ENCODE data around the gene SEMA7A.

SEMA7A gene

GRCh38 chr15:74419432-74419831, 14.3 kb downstream of the SEMA7A start:
- peak overlapping the region; percentile 4 for H3K9ac ChIP-seq (ENCODE audit: low read length)
- H3K4me1 ChIP-seq (ENCODE audit: control insufficient read depth, insufficient read depth, low read length): peaks cover 67% of the 10 kb centered on the region
- no peak overlapping the region for H3K4me3 ChIP-seq (ENCODE audit: low read length)
- no peaks in the 10 kb centered on the region for H3K27me3 ChIP-seq (replicated peaks; ENCODE audit: control insufficient read depth, insufficient read depth, low read length)
- H3K9me3 ChIP-seq (ENCODE audit: control insufficient read depth, low read length): no peaks in the 10 kb centered on the region
- no peak for DNase-seq (ENCODE audit: low read depth)
- peaks cover 13% of the 10 kb centered on the region for H3K36me3 ChIP-seq (ENCODE audit: control insufficient read depth, insufficient read depth, low read length, severe bottlenecking)

- Histone ChIP-seq H3K36me3 (ENCODE audit: control insufficient read depth, insufficient read depth, low read length, severe bottlenecking) (peaks cover 20% of the 10 kb centered on the region), H3K9ac (ENCODE audit: low read length) (peak overlapping the region; percentile 40), H3K9me3 (ENCODE audit: control insufficient read depth, low read length) (no peaks in the 10 kb centered on the region), H3K4me3 (ENCODE audit: low read length) (no peak overlapping the region), H3K27me3 (replicated peaks; ENCODE audit: control insufficient read depth, insufficient read depth, low read length) (no peaks in the 10 kb centered on the region), H3K4me1 (ENCODE audit: control insufficient read depth, insufficient read depth, low read length) (peaks cover 60% of the 10 kb centered on the region)
- DNase-seq (ENCODE audit: low read depth): no peak
These were observed 15.0 kb downstream of the SEMA7A start for GRCh38 chr15:74418575-74419338.

GRCh38 chr15:74417670-74418069, 16.1 kb downstream of the SEMA7A start:
- peak overlapping the region; percentile 37 for H3K9ac ChIP-seq (ENCODE audit: low read length)
- no peaks in the 10 kb centered on the region for H3K27me3 ChIP-seq (replicated peaks; ENCODE audit: control insufficient read depth, insufficient read depth, low read length)
- H3K4me1 ChIP-seq (ENCODE audit: control insufficient read depth, insufficient read depth, low read length): peaks cover 50% of the 10 kb centered on the region
- DNase-seq (ENCODE audit: low read depth): no peak
- no peak overlapping the region for H3K4me3 ChIP-seq (ENCODE audit: low read length)
- H3K9me3 ChIP-seq (ENCODE audit: control insufficient read depth, low read length): no peaks in the 10 kb centered on the region
- H3K36me3 ChIP-seq (ENCODE audit: control insufficient read depth, insufficient read depth, low read length, severe bottlenecking): peaks cover 28% of the 10 kb centered on the region

GRCh38 chr15:74417225-74417624, 16.5 kb downstream of the SEMA7A start:
- no peak for DNase-seq (ENCODE audit: low read depth)
- Histone ChIP-seq H3K9ac (ENCODE audit: low read length) (peak overlapping the region; percentile 43), H3K27me3 (replicated peaks; ENCODE audit: control insufficient read depth, insufficient read depth, low read length) (no peaks in the 10 kb centered on the region), H3K9me3 (ENCODE audit: control insufficient read depth, low read length) (no peaks in the 10 kb centered on the region), H3K4me1 (ENCODE audit: control insufficient read depth, insufficient read depth, low read length) (peaks cover 45% of the 10 kb centered on the region), H3K36me3 (ENCODE audit: control insufficient read depth, insufficient read depth, low read length, severe bottlenecking) (peaks cover 29% of the 10 kb centered on the region), H3K4me3 (ENCODE audit: low read length) (no peak overlapping the region)

GRCh38 chr15:74415966-74416916, 17.5 kb downstream of the SEMA7A start:
- H3K36me3 ChIP-seq (ENCODE audit: control insufficient read depth, insufficient read depth, low read length, severe bottlenecking): peaks cover 36% of the 10 kb centered on the region
- no peak for DNase-seq (ENCODE audit: low read depth)
- H3K9me3 ChIP-seq (ENCODE audit: control insufficient read depth, low read length): no peaks in the 10 kb centered on the region

GRCh38 chr15:74414603-74415338, 19.0 kb downstream of the SEMA7A start:
- Histone ChIP-seq H3K4me3 (ENCODE audit: low read length) (no peak overlapping the region), H3K9me3 (ENCODE audit: control insufficient read depth, low read length) (no peaks in the 10 kb centered on the region), H3K4me1 (ENCODE audit: control insufficient read depth, insufficient read depth, low read length) (peaks cover 21% of the 10 kb centered on the region), H3K27me3 (replicated peaks; ENCODE audit: control insufficient read depth, insufficient read depth, low read length) (no peaks in the 10 kb centered on the region), H3K9ac (ENCODE audit: low read length) (no peak overlapping the region), H3K36me3 (ENCODE audit: control insufficient read depth, insufficient read depth, low read length, severe bottlenecking) (peaks cover 45% of the 10 kb centered on the region)
- DNase-seq (ENCODE audit: low read depth): no peak

More at GRCh38 chr15:74415966-74416916, 17.5 kb downstream of the SEMA7A start:
- Histone ChIP-seq H3K4me1 (ENCODE audit: control insufficient read depth, insufficient read depth, low read length) (peaks cover 36% of the 10 kb centered on the region), H3K4me3 (ENCODE audit: low read length) (no peak overlapping the region), H3K9ac (ENCODE audit: low read length) (peak overlapping the region; percentile 43), H3K27me3 (replicated peaks; ENCODE audit: control insufficient read depth, insufficient read depth, low read length) (no peaks in the 10 kb centered on the region)

GRCh38 chr15:74414081-74414580, 19.6 kb downstream of the SEMA7A start:
- Histone ChIP-seq H3K9me3 (ENCODE audit: control insufficient read depth, low read length) (no peaks in the 10 kb centered on the region), H3K4me1 (ENCODE audit: control insufficient read depth, insufficient read depth, low read length) (peaks cover 17% of the 10 kb centered on the region), H3K36me3 (ENCODE audit: control insufficient read depth, insufficient read depth, low read length, severe bottlenecking) (peaks cover 45% of the 10 kb centered on the region), H3K4me3 (ENCODE audit: low read length) (no peak overlapping the region), H3K9ac (ENCODE audit: low read length) (no peak overlapping the region), H3K27me3 (replicated peaks; ENCODE audit: control insufficient read depth, insufficient read depth, low read length) (no peaks in the 10 kb centered on the region)
- DNase-seq (ENCODE audit: low read depth): no peak

- DNase-seq (ENCODE audit: low read depth): no peak
- H3K4me1 ChIP-seq (ENCODE audit: control insufficient read depth, insufficient read depth, low read length): peaks cover 17% of the 10 kb centered on the region
- H3K27me3 ChIP-seq (replicated peaks; ENCODE audit: control insufficient read depth, insufficient read depth, low read length): no peaks in the 10 kb centered on the region
- no peaks in the 10 kb centered on the region for H3K9me3 ChIP-seq (ENCODE audit: control insufficient read depth, low read length)
- H3K9ac ChIP-seq (ENCODE audit: low read length): no peak overlapping the region
- peaks cover 45% of the 10 kb centered on the region for H3K36me3 ChIP-seq (ENCODE audit: control insufficient read depth, insufficient read depth, low read length, severe bottlenecking)
- H3K4me3 ChIP-seq (ENCODE audit: low read length): no peak overlapping the region
These were observed 20.2 kb downstream of the SEMA7A start for GRCh38 chr15:74413350-74414080.

- Histone ChIP-seq H3K4me3 (ENCODE audit: low read length) (no peak overlapping the region), H3K27me3 (replicated peaks; ENCODE audit: control insufficient read depth, insufficient read depth, low read length) (no peaks in the 10 kb centered on the region), H3K36me3 (ENCODE audit: control insufficient read depth, insufficient read depth, low read length, severe bottlenecking) (peaks cover 45% of the 10 kb centered on the region), H3K4me1 (ENCODE audit: control insufficient read depth, insufficient read depth, low read length) (peaks cover 23% of the 10 kb centered on the region), H3K9ac (ENCODE audit: low read length) (no peak overlapping the region), H3K9me3 (ENCODE audit: control insufficient read depth, low read length) (no peaks in the 10 kb centered on the region)
- DNase-seq (ENCODE audit: low read depth): no peak
These were observed 21.6 kb downstream of the SEMA7A start for GRCh38 chr15:74412159-74412558.

- no peak for DNase-seq (ENCODE audit: low read depth)
These were observed 22.1 kb downstream of the SEMA7A start for GRCh38 chr15:74411686-74412085.

More at GRCh38 chr15:74411686-74412085, 22.1 kb downstream of the SEMA7A start:
- H3K9ac ChIP-seq (ENCODE audit: low read length): no peak overlapping the region
- H3K27me3 ChIP-seq (replicated peaks; ENCODE audit: control insufficient read depth, insufficient read depth, low read length): no peaks in the 10 kb centered on the region
- peaks cover 23% of the 10 kb centered on the region for H3K4me1 ChIP-seq (ENCODE audit: control insufficient read depth, insufficient read depth, low read length)
- H3K9me3 ChIP-seq (ENCODE audit: control insufficient read depth, low read length): no peaks in the 10 kb centered on the region
- no peak overlapping the region for H3K4me3 ChIP-seq (ENCODE audit: low read length)
- H3K36me3 ChIP-seq (ENCODE audit: control insufficient read depth, insufficient read depth, low read length, severe bottlenecking): peaks cover 45% of the 10 kb centered on the region
